ENCODE results near the gene NEDD8. TPM values are rescaled to one million over a fixed set of nuclear protein-coding genes. Genes with fewer than 3 reads are reported as not detected.

NEDD8 gene
- total RNA-seq, 1 experiment from 2014 or later: 330 TPM

DNA sequence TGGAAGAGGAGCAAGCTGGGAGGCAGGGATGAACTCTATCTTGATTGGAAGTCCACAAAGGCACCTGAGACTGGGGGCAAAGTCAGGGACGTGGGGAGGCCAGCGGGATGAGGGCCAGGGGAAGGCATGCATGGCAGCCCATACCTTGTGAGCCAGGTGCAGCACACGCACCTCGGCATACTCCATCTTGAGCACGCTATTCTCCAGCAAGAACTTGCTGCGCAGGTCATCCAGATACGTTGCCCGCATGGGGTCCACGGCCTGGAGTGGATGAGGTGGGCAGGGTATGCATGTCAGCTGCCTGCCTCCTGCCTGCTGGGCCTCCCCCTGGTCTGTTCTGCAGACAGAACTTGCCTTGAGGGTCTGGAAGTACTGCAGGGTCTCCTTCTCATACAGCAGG lies 35.3 kb upstream of the NEDD8 start:
- no peak overlapping the region for H3K4me2 ChIP-seq (ENCODE audit: low read length)
- DNase-seq (no peak), ATAC-seq (no peak)
- peaks cover 11% of the 10 kb centered on the region for H3K4me1 ChIP-seq (ENCODE audit: insufficient read depth, low read length)
- no peaks in the 10 kb centered on the region for H4K20me1 ChIP-seq (ENCODE audit: low read length)
- no peak overlapping the region for H2AFZ ChIP-seq (ENCODE audit: low read length)
- no peaks in the 10 kb centered on the region for H3K27me3 ChIP-seq (ENCODE audit: low read length)
- no peaks in the 10 kb centered on the region for H3K9me3 ChIP-seq (ENCODE audit: low read length)
- no peak overlapping the region for H3K27ac ChIP-seq (ENCODE audit: low read length)
- CTCF ChIA-PET: no interaction called here
- POLR2A ChIA-PET (ENCODE audit: unreplicated experiment): no interaction called here
- H3K36me3 ChIP-seq (ENCODE audit: low read depth, low read length): no peaks in the 10 kb centered on the region
- no peaks in the 10 kb centered on the region for H3K79me2 ChIP-seq (ENCODE audit: low read length)
- H3K9me2 ChIP-seq (replicated peaks; ENCODE audit: low read length): no peaks in the 10 kb centered on the region
- H3K9ac ChIP-seq (ENCODE audit: low read length): no peak overlapping the region
- TF ChIP-seq EZH2phosphoT487 (IDR thresholded peaks at IDR 0.05; ENCODE audit: borderline replicate concordance, low read length) (no peak), EZH2 (IDR thresholded peaks at IDR 0.05; ENCODE audit: low read length, unreplicated experiment) (no peak)
- TF ChIP-seq, protein P1, sequence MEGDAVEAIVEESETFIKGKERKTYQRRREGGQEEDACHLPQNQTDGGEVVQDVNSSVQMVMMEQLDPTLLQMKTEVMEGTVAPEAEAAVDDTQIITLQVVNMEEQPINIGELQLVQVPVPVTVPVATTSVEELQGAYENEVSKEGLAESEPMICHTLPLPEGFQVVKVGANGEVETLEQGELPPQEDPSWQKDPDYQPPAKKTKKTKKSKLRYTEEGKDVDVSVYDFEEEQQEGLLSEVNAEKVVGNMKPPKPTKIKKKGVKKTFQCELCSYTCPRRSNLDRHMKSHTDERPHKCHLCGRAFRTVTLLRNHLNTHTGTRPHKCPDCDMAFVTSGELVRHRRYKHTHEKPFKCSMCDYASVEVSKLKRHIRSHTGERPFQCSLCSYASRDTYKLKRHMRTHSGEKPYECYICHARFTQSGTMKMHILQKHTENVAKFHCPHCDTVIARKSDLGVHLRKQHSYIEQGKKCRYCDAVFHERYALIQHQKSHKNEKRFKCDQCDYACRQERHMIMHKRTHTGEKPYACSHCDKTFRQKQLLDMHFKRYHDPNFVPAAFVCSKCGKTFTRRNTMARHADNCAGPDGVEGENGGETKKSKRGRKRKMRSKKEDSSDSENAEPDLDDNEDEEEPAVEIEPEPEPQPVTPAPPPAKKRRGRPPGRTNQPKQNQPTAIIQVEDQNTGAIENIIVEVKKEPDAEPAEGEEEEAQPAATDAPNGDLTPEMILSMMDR (conservative IDR thresholded peaks at IDR 0.05; ENCODE audit: low read depth, low read length): no peak
- H3F3A ChIP-seq (ENCODE audit: low read length, unreplicated experiment): no peaks in the 10 kb centered on the region
- BruUV-seq (replicated peaks): no TSS peak
- H3K4me3 ChIP-seq (ENCODE audit: low read length): no peak overlapping the region
- intact Hi-C loops (cut with micrococcal nuclease): no loop called here

DNA sequence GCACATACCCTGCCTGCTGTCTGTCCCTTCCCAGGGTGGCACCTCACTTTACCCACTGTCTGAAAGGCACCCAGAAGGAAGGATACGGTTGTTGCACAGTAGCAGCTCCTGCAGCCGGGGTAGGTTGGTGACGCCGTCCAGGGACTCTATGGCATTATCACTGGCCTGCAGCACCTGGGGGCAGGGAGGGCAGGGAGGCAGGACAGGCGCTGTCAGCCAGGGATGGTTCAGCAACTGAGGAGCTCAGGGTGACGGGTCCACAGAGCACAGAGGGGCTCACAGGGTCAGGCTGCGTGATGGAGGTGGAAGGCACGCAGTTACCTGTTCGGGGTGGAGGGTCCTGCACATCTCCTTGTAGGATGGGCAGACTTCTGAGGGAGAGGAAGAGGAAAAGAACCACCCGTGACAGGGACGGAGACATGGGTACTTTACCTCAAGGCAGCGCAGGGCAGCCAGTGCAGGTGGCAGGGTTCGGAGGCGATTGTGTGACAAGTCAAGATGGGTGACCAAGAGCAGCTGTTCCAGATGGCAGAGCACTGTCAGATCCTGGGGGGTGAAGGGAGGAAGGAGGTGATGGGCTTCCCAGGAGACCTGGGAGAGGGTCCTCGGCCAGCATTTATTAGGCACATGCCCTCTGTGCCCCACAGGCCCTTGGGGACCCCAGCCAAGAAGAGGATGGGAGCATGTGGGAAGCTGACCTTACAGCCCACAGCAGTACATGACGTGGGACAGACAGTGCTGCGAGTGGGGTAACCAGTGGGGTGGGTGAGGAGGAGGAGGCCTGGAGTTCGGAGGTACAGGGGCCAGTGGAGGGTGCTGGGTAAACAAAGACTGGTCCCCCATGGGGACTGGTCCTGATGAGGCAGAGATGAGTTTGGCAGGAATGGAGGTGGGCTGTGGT lies 34.4 kb upstream of the NEDD8 start:
- H2AFZ ChIP-seq (ENCODE audit: low read length): no peak overlapping the region
- no peak for DNase-seq
- no peak overlapping the region for H3K9ac ChIP-seq (ENCODE audit: low read length)
- H3K9me3 ChIP-seq (ENCODE audit: low read length): no peaks in the 10 kb centered on the region
- TF ChIP-seq EZH2 (IDR thresholded peaks at IDR 0.05; ENCODE audit: low read length, unreplicated experiment): no peak
- TF ChIP-seq, protein P1 (conservative IDR thresholded peaks at IDR 0.05; ENCODE audit: low read depth, low read length): no peak
- no peak for TF ChIP-seq EZH2phosphoT487 (IDR thresholded peaks at IDR 0.05; ENCODE audit: borderline replicate concordance, low read length)
- no peaks in the 10 kb centered on the region for H4K20me1 ChIP-seq (ENCODE audit: low read length)
- BruUV-seq (replicated peaks): no TSS peak
- H3K27ac ChIP-seq (ENCODE audit: low read length): no peak overlapping the region
- no peaks in the 10 kb centered on the region for H3K9me2 ChIP-seq (replicated peaks; ENCODE audit: low read length)
- no peaks in the 10 kb centered on the region for H3K27me3 ChIP-seq (ENCODE audit: low read length)
- no peaks in the 10 kb centered on the region for H3F3A ChIP-seq (ENCODE audit: low read length, unreplicated experiment)
- CTCF ChIA-PET: no interaction called here
- no peaks in the 10 kb centered on the region for H3K79me2 ChIP-seq (ENCODE audit: low read length)
- H3K36me3 ChIP-seq (ENCODE audit: low read depth, low read length): no peaks in the 10 kb centered on the region
- intact Hi-C loops (cut with micrococcal nuclease): no loop called here
- POLR2A ChIA-PET (ENCODE audit: unreplicated experiment): no interaction called here
- H3K4me2 ChIP-seq (ENCODE audit: low read length): no peak overlapping the region
- H3K4me3 ChIP-seq (ENCODE audit: low read length): no peak overlapping the region
- ATAC-seq: no peak
- peaks cover 6% of the 10 kb centered on the region for H3K4me1 ChIP-seq (ENCODE audit: insufficient read depth, low read length)

DNA sequence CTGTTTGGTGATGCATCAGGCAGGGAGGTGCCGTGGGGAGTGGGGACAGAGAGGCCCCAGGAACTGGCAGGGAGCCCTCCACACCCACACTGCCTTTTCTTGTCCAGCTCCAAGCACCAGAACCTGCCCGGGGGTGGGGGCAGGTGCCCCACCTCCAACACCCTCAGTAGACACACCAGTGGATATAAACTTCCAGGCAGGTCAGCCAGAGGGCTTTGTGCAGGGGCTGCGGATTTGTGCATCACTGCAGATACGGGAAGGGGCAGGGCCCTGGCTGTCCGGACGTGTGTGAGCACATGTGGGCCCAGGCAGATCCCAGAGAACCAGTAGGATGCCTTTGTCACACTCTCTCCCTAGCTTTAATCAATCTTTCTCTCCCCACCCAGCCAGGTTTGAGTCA lies 32.1 kb upstream of the NEDD8 start:
- ChIA-PET POLR2A (ENCODE audit: unreplicated experiment) (no interaction called here), CTCF (no interaction called here)
- Histone ChIP-seq H3K79me2 (ENCODE audit: low read length) (no peaks in the 10 kb centered on the region), H3K36me3 (ENCODE audit: low read depth, low read length) (no peaks in the 10 kb centered on the region), H3K9ac (ENCODE audit: low read length) (no peak overlapping the region), H3K27ac (ENCODE audit: low read length) (no peak overlapping the region), H2AFZ (ENCODE audit: low read length) (no peak overlapping the region), H3K4me3 (ENCODE audit: low read length) (no peak overlapping the region), H3K4me2 (ENCODE audit: low read length) (no peak overlapping the region), H3K9me3 (ENCODE audit: low read length) (no peaks in the 10 kb centered on the region), H3K4me1 (ENCODE audit: insufficient read depth, low read length) (peaks cover 3% of the 10 kb centered on the region; the same call in 1 of the 2 replicates), H3F3A (ENCODE audit: low read length, unreplicated experiment) (no peaks in the 10 kb centered on the region), H3K27me3 (ENCODE audit: low read length) (no peaks in the 10 kb centered on the region), H4K20me1 (ENCODE audit: low read length) (no peaks in the 10 kb centered on the region), H3K9me2 (replicated peaks; ENCODE audit: low read length) (no peaks in the 10 kb centered on the region)
- no peak for ATAC-seq
- intact Hi-C loops (cut with micrococcal nuclease): no loop called here
- TF ChIP-seq EZH2phosphoT487 (IDR thresholded peaks at IDR 0.05; ENCODE audit: borderline replicate concordance, low read length) (no peak), EZH2 (IDR thresholded peaks at IDR 0.05; ENCODE audit: low read length, unreplicated experiment) (no peak)
- TF ChIP-seq, protein P1 (conservative IDR thresholded peaks at IDR 0.05; ENCODE audit: low read depth, low read length): no peak
- no TSS peak for BruUV-seq (replicated peaks)
- DNase-seq: no peak
